Measurements from ENCODE around the gene ABHD2. TPM values are rescaled to one million over a fixed set of nuclear protein-coding genes. Genes with fewer than 3 reads are reported as not detected.
"Not testable (repeated sequence)": the region's sequence is repeated elsewhere in the genome, so short reads cannot be mapped to it uniquely, and the experiment has no call there.

ABHD2 gene, protein sequence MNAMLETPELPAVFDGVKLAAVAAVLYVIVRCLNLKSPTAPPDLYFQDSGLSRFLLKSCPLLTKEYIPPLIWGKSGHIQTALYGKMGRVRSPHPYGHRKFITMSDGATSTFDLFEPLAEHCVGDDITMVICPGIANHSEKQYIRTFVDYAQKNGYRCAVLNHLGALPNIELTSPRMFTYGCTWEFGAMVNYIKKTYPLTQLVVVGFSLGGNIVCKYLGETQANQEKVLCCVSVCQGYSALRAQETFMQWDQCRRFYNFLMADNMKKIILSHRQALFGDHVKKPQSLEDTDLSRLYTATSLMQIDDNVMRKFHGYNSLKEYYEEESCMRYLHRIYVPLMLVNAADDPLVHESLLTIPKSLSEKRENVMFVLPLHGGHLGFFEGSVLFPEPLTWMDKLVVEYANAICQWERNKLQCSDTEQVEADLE
- 185 TPM for total RNA-seq
- long read RNA-seq, full-length matches to known transcripts: 28 of 134 reads
- long read RNA-seq, partial matches to known transcripts: 13 of 134 reads
- long read RNA-seq, other reads (novel, unspliced or antisense): 93 of 134 reads

DNA sequence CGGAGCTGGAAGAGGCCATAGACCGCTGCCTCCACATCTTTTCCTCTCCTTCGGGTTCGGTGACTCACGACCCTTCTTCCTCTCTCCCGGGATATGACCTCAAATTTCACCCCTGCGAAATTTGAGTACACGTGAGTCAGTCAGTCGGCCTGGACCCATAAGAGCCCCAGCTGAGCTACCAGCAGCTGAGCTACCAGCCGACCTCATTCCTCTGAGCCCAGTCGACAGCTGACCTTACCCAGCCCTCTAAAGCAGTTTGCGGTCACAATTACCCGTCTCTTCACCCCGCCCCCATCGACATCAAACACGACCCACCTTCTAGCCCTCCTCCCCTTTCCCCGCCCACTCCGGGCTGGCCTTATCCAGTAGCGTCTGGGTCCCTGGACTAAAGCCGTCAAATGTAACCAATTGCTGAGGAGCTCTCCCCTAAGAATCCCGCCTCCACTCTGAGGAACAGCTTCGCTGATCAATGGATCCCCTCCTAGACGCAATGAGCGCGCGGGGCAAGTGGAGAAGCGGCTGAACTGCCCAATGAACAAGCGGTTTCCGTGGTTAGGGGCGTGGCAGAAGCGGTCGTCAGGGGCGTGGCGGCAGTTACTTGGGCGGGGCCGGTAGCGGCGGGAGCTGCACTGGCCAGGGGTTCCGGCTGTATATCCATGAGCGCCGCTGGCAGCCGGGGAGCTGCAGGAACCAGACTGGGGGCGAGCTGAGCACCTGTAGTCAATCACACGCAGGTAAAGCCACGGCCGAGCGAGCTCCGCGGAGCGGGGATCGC, at the start of gene ABHD2:
Gene ABHD2 (plus strand): TSS at position 627 of the 775 bp plus-strand sequence. CDS start 27,872 bp downstream, outside the sequence.
- DNase-seq (ENCODE audit: low spot score): peak; percentile 100
- intact Hi-C loops (cut with DNase I): loop anchor here (2.0 to 5.0 kb wide), 2 partner anchors 31 to 49 kb away; no protein-coding TSS in a partner anchor

DNA sequence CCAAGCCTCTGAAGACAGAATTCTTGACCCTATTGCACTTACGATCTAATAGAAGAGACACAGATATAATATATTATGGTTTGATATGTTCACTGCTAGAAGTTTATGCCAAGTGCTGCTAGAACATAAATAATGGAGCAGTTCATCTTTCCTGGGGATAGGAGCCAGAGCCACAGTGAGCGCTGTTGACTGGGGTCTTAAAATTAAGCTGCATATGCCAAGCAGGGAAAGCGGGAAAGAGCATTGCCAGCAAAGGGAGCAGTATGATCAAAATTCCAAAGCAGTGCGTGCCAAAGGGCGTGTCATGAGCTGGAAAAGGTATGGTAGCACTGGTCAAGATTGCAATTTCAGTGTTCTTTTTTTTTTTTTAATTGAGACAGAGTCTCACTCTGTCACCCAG, 49.1 kb upstream of the ABHD2 start:
- DNase-seq (ENCODE audit: low spot score): no peak
- intact Hi-C loops (cut with DNase I): no loop called here

DNA sequence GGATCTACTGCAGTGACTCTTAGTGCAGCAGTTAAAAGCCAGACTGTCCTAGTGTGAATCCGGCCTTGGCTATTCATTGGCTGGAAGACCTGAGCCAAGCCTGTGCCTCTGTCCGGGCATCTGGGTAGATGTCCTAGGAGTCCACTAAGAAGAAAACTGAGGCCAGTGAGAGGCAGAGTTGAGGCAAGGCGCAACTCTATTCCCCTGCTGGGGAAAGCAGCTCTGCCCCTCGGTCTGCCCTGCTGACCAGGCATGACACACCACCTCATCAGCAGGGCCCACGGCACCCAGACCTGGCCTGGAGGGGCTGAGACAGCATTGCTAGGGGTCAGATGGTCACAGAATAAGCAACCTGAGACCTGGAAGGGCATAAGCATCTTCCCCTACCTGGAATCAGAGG, 46.7 kb upstream of the ABHD2 start:
- no peak for DNase-seq (ENCODE audit: low spot score)
- intact Hi-C loops (cut with DNase I): no loop called here

DNA sequence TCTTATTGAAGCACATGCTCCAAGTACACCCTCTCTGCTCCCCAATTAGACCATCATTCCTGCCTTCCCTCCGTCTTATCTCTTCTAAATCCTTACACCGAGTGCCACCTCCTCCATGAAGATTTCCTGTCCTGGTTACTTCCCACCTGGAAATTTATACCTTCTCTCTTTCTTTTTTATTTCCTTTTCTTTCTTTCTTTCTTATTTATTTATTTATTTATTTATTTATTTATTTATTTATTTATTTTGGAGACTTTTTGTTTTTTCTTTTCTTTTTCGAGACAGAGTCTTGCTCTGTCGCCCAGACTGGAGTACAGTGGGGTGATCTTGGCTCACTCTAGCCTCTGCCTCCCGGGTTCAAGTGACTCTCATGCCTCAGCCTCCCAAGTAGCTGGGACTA, 45.9 kb upstream of the ABHD2 start:
- DNase-seq (ENCODE audit: low spot score): no peak
- intact Hi-C loops (cut with DNase I): no loop called here

DNA sequence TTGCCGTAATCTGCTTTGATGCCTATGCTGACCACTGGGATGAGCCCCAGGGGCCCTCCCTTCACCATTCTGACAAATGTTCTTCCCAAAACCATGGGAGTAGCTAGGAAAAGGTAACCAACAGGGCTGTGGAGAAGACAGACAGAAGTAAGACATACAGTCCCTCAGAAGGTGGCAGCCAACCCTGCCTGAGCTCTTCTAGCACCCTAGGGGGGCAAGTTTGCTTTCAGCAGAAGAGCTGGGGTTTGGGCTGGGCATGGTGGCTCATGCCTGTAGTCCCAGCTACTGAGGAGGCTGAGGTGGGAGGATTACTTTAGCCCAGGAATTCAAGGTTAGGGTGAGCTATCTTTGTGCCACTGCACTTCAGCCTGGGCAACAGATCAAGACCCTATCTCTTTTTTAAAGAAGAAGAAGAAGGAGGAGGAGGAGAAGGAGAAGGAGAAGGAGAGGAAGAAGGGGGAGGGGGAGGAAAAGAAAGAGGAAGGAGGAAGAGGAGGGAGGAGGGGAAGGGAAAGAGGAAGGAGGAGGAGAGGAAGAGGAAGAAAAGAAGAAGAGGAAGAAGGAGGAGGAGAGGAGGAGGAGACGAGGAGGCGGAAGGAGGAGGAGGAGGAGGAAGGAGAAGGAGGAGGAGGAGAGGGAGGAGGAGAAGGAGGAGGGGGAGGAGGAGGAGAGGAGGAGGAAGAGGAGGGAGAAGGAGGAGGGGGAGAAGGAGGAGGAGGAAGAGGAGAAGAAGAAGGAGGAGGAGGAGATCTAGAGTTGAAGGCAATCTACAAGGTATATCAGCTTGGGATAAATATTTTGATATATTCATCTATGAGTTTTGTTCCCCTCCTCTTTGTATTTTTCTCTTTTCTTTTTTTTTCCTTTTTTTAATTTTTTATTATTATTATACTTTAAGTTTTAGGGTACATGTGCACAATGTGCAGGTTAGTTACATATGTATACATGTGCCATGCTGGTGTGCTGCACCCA, 44.9 kb upstream of the ABHD2 start:
- intact Hi-C loops (cut with DNase I): no loop called here
- DNase-seq (ENCODE audit: low spot score): no peak

DNA sequence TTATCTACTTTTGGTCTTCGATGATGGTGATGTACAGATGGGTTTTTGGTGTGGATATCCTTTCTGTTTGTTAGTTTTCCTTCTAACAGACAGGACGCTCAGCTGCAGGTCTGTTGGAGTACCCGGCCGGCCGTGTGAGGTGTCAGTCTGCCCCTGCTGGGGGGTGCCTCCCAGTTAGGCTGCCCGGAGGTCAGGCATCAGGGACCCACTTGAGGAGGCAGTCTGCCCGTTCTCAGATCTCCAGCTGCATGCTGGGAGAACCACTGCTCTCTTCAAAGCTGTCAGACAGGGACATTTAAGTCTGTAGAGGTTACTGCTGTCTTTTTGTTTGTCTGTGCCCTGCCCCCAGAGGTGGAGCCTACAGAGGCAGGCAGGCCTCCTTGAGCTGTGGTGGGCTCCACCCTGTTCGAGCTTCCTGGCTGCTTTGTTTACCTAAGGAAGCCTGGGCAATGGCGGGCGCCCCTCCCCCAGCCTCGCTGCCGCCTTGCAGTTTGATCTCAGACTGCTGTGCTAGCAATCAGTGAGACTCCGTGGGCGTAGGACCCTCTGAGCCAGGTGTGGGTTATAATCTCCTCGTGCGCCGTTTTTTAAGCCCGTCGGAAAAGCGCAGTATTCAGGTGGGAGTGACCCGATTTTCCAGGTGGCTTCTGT, 39.1 kb upstream of the ABHD2 start:
- intact Hi-C loops (cut with DNase I); DNase-seq (ENCODE audit: low spot score): not testable (repeated sequence)

DNA sequence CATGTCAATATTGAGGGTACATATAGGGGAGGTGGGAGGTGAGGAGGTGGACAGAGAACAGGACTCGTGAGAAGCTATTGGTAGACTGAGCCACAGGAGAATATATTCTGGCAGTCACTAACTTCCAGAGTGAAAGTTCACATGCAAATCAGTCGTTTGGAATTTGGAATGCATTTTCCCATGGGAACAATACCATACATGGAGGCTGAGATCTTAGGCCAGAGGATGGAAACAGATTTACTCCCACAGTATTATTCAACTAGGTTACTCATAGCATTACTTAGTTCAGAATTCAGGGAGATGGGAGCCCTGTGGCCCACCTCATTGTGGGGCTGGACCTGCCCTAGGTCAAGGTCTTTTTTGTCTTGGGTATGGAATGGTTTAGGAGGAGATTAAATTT, 36.4 kb upstream of the ABHD2 start:
- DNase-seq (ENCODE audit: low spot score): no peak
- intact Hi-C loops (cut with DNase I): no loop called here

DNA sequence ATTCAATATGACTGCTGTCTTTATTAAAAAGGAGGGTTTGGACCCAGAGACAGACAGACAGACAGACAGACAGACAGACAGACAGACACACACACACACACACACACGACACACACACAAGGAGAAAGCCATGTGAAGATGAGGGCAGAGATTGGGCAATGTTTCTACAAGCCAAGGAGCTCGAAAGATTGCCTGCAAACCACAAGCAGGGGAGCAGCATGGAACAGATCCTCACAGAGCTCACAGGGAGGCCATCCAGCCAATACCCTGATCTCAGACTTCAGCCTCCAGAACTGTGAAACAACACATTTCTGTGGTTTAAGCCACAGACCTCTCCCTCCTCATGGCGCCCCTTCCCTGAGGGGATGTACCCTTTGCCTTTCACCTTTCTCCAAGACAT, 35.8 kb upstream of the ABHD2 start:
- intact Hi-C loops (cut with DNase I): no loop called here
- DNase-seq (ENCODE audit: low spot score): no peak

DNA sequence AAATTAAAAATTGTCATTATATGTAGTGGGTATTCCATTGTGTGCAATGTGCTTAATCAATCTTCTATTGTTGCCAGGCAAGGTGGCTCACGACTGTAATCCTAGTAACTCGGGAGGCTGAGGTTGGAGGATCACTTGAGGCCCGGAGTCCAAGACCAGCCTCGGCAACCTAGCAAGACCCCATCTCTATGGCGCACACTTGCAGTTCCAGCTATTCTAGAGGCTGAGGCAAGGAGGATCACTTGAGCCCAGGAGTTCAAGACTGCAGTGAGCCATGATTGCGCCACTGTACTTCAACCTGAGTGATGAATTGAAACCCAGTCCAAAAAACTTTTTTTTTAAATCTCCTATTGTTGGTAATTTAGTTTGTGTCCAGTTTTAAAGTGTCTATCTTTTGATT, 33.4 kb upstream of the ABHD2 start:
- no peak for DNase-seq (ENCODE audit: low spot score)
- intact Hi-C loops (cut with DNase I): no loop called here

DNA sequence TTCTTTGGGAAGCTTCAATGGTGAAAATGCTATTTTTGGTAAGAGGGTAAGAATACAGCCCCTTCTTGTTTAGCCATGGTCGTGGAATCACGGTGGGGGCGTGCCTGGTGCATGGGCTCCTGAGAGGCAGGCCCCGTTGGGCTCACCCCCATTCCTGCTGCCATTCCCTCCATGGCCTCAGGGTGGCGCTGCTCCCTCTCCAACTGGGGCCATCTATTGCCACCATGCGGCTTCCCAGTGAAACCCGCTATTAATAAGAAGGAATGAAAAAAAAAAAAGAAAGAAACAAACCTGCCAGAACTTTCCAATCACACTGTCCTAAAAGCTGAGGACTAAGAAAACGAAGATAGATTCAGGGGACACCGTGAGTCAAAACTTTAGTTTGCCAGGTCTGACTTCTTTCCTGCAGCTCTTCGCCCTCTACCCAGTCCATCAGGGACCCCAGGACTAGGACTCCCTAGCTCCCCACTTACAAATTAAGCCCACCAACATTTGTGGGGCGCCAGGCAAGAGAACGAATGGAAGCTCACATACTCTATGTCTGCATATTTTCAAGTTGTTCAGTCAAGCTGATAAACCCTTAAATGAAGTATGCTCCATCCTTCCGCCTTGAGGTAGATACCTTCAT, 30.6 kb upstream of the ABHD2 start:
- DNase-seq (ENCODE audit: low spot score): peak; percentile 93

DNA sequence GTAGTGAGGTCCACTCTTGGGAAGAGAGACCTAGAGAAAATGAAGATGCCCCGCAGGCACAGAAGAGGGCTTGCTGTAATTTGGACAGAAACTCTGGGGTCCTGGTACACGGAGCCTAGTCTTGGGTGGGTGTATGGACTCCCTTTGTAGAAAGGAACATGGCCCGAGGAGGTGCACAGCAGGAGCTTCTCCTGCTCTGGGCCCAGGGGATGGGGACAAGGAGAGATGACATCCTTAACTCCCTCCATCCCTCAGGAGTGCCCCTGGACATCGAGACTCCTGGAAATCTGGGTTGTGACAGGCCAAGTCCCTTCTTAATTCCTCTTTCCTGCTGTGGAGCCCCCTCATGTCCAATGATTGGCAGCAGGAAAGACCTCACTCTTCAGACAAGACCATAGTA, 29.9 kb upstream of the ABHD2 start:
- DNase-seq (ENCODE audit: low spot score): no peak
- intact Hi-C loops (cut with DNase I): no loop called here

More for the DNA sequence above, 30.6 kb upstream of the ABHD2 start:
- intact Hi-C loops (cut with DNase I): loop anchor here (1.0 kb wide), 1 partner anchor 120 kb away; no protein-coding TSS in a partner anchor

DNA sequence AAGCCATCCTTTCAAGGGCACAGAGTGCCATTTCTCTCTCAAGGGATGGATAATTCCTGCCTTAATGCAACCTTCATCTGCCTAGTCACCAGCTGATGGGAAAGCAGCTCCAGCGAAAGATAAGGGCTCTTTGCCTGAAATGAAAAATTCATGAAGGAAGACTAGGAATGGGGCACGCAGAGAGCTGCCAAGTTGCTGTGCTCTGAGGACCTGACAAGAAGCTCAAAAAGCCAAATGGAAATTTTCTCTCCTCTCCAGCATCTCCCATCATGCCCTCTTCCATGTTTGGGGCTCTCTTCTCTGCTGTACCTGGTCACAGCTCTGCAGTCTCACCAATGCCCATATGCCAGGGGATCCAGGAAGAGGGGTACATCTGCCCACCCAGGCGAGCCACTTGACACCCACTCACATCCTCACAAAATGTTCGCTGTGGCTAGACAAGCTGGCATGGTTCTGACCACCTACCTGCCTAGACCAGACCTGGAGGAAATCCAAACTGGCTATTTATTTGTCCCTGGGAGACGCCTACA, 29.3 kb upstream of the ABHD2 start:
- DNase-seq (ENCODE audit: low spot score): no peak
- intact Hi-C loops (cut with DNase I): no loop called here

DNA sequence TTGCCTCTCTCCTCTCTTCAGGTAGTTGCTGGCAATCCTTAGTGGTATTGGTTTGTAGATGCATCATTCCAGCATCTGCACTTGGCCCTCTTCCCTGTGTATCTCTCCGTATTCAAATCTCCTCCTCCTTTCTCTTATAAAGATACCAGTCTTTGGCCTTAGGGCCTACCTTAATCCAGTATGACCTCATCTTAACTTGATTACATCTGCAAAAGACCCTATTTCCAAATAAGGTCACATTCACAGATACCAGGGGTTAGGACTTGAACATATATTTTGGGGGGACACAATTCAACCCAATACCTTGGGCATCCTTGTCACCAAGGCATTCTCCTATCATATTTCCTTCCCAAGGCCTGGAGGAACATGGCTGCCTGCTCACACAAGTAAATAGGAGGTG, 22.0 kb upstream of the ABHD2 start:
- intact Hi-C loops (cut with DNase I): no loop called here
- no peak for DNase-seq (ENCODE audit: low spot score)

DNA sequence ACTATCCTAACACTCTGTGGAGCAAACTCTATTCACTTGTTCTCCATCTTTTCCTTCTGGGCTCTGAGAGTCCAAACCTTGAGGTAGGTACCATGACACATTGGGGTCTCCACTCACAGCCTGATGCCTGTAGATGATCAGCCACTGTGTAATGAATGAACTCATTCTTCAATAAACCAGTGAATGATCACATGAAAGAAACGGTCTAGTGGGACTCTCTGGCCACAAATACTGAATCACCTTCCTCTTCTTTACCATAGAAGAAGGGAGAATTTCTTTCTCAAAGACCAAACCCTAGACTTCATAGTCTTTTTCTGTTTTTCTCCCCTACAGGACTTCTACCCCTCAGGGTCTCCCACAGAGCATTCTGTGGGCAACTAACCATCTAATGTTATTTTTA, 20.5 kb upstream of the ABHD2 start:
- intact Hi-C loops (cut with DNase I): no loop called here
- no peak for DNase-seq (ENCODE audit: low spot score)

DNA sequence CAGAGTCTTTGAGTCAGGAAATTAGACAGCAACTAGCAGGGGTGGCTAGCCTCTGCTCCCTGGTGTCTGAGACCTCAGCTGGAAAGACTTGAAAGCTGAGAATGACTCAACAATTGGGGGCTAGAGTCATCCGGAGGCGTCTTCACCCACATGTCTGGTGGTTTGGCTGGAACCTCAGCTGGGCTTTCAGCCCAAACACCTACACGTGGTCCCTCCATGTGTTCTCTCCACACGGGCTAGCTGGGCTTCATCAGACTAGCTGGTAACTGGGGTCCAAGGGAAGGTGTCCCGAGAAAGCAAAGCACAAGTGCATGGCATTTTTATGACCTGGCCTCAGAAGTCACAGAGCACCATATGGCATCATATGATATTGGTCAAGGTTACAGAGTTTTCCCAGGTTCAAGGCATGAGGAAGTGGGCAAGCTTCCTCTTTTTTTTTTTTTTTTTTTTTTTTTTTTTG, 19.9 kb upstream of the ABHD2 start:
- DNase-seq (ENCODE audit: low spot score): no peak
- intact Hi-C loops (cut with DNase I): no loop called here

DNA sequence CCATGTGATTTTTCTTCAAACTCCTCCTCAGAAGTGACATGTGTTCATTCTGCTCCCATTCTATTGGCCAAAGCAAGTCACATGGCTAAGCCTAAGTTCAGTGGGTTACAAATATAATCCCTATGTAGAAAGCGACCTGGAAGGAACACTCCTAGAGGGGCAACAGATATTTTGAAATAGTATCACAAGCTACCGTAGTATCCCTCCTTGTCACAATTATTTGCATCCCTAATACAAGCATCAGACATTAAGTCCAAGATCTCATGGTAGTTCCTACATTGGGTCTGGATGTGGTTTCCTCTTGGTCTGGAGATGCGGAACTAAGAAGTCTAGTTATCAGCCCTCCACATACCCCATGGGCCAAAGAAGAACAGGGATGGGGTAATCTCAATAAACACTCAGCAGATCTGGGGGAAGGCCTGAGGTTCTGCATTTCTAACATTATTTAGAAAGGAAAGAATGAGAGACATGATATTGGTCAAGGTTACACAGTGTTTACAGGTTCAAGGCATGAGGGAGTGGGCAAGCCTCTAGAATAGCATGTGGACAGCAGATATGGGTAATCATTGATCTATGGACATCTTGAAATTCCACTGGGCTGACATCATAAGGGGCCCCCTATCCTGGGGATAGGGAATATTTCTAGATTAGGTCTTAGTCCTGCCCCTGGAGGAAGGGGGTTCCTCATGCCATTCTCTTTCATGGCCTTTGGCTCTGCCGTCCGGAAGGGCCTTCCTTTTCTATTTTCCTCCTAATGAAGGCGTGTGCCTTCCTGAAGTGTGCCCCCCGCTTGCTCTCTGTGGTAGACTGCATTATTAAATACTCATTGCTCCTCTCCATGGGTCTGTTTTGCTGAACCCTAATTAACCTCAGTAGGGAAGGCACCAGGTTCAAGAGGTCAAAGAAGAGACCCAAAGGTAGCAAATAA, 17.8 kb upstream of the ABHD2 start:
- intact Hi-C loops (cut with DNase I): no loop called here
- DNase-seq (ENCODE audit: low spot score): no peak

DNA sequence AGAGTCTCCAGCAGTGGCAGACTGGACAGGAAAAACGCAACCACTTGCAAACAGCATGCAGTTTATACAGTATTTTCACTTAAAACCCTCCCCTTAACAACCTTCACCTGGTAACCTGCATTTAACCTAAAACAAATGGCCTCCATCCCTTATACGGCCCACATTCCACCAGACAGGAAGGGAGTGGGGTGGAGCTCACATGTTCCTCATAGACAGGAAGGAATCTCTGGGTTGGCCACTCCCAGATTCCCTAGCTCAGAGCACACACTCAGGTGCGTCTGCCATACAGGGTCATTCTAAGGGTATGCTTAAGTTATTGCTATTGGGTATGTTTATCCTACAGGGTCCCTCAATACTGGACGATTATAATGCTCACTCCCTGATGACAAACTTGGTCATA, 16.8 kb upstream of the ABHD2 start:
- intact Hi-C loops (cut with DNase I): no loop called here
- DNase-seq (ENCODE audit: low spot score): no peak

Measured in cardiac septum (tissue), 1 donor.